Thoracic aorta (tissue), 2 donors: ENCODE data around the gene SELENOW. TPM values are rescaled to one million over a fixed set of nuclear protein-coding genes. Genes with fewer than 3 reads are reported as not detected.
"Not testable (repeated sequence)": the region's sequence is repeated elsewhere in the genome, so short reads cannot be mapped to it uniquely, and the experiment has no call there.

Experiments used
- ATAC-seq: fragments of 150-250 bp; one replicate; pipeline ENCODE4 v1.8.0; 2017; ENCODE audit warnings: low read depth; ENCODE audit not compliant: insufficient number of reproducible peaks, low FRiP score
- DNase-seq: peaks from one replicate; pipeline ENCODE4 v3.0.0-alpha.2; 2020; ENCODE audit warnings: low spot score
- H3K27ac ChIP-seq, 2 donors: fragments of 200-600 bp; sonication (generic); 1 replicate in 1 of 2; 2 replicates in 1 of 2; pipeline ENCODE4 v1.5.1; 2016; ENCODE audit warnings: mild to moderate bottlenecking in 2 of 2, moderate library complexity in 2 of 2
- H3K27me3 ChIP-seq: fragments of 200-600 bp; sonication (generic); replicated peaks from 2 replicates; pipeline ENCODE4 v1.6.0; 2016; ENCODE audit warnings: mild to moderate bottlenecking; ENCODE audit not compliant: insufficient read depth
- H3K36me3 ChIP-seq: fragments of 200-600 bp; sonication (generic); one replicate; pipeline ENCODE4 v1.5.1; 2016
- H3K4me1 ChIP-seq, 2 donors: fragments of 200-600 bp; sonication (generic); 1 replicate in 1 of 2; 2 replicates in 1 of 2; pipeline versions ENCODE4 v1.5.1 to v1.6.0; 2016; ENCODE audit warnings: low read depth in 2 of 2, mild to moderate bottlenecking in 1 of 2; ENCODE audit not compliant: control insufficient read depth in 1 of 2
- H3K4me3 ChIP-seq: fragments of 200-600 bp; sonication (generic); 2 replicates; pipeline ENCODE4 v1.5.1; 2016; ENCODE audit warnings: mild to moderate bottlenecking
- H3K9me3 ChIP-seq: fragments of 200-600 bp; sonication (generic); 2 replicates; pipeline ENCODE4 v1.5.1; 2016
- CTCF ChIP-seq: fragments of 200-600 bp; sonication (generic); IDR thresholded peaks from one replicate; pipeline ENCODE4 v1.5.1; 2019; ENCODE audit warnings: antibody characterized with exemption
- total RNA-seq, 2 donors: library from RNA; depleted of rRNA; stranded (reverse); fragments of >200 nt; gene quantifications; one replicate each; pipeline versions ENCODE4 v1.1.0 to v1.2.3, GENCODE V29; 2016

Gene SELENOW
- total RNA-seq, 2 donors from 2014 or later = 504 to 1,102 TPM

DNA sequence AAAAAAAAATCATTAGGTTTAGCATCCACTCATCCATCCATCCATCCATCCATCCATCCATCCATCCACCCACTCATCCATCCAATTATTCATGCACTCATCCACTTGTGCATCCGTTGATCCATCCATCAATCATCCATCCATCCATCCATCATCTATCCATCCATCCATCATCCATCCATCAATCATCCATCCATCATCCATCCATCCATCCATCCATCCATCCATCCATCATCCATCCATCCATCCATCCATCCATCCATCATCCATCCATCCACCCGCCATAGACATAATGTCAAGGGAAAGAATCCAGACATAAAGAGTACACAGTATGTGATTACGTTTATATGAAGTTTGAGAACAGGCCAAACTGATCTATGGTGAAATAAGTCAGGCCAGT lies 9.0 kb upstream of the SELENOW start:
- TF ChIP-seq CTCF = no peak
- Histone ChIP-seq H3K27me3 (no peaks in the 10 kb centered on the region), H3K9me3 (no peaks in the 10 kb centered on the region), H3K4me1 (no peaks in the 10 kb centered on the region), H3K36me3 (no peaks in the 10 kb centered on the region), H3K27ac (no peak overlapping the region), H3K4me3 (no peak overlapping the region)
- DNase-seq (no peak), ATAC-seq (no peak)

- H3K4me3 ChIP-seq, H3K27ac ChIP-seq, ATAC-seq, H3K27me3 ChIP-seq, DNase-seq, H3K9me3 ChIP-seq, H3K4me1 ChIP-seq, H3K36me3 ChIP-seq: not testable (repeated sequence)
Observed at GRCh38 chr19:47771291-47771690, 7.2 kb upstream of the SELENOW start.

GRCh38 chr19:47776568-47776967 lies 1.9 kb upstream of the SELENOW start:
- Histone ChIP-seq H3K27me3 (no peaks in the 10 kb centered on the region), H3K4me1 (peaks cover 13 to 26% of the 10 kb centered on the region in 2 donors), H3K4me3 (no peak overlapping the region), H3K27ac (no peak overlapping the region), H3K9me3 (no peaks in the 10 kb centered on the region), H3K36me3 (no peaks in the 10 kb centered on the region)
- DNase-seq (no peak), ATAC-seq (no peak)
- TF ChIP-seq CTCF = no peak

DNA sequence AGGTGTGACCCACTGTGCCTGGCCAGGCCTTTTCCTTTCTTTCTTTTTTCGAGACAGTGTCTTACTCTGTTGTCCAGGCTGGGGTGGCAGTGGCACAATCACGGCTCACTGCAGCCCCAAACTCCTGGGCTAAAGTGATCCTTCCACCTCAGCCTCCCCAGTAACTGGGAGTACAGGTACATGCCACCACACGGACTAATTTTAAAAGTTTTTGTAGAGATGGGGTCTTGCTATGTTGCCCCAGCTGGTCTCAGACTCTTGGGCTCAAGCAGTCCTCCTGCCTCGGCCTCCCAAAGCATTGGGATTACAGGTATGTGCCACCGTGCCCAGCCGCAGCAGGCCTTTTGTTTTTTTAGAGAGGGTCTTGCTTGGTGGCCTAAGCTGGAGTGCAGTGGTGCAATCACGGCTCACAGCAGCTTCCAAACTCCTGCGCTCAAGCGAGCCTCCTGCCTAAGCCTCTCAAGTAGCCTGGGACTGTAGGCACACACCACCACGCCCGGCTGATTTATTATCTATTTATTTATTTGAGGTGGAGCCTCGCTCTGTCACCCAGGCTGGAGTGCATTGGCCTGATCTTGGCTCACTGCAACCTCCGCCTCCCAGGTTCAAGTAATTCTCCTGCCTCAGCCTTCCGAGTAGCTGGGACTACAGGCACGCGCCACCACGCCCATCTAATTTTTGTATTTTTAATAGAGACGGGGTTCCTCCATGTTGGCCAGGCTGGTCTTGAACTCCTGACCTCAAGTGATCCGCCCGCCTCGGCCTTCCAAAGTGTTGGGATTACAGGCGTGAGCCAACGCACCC lies 1.1 kb upstream of the SELENOW start:
- peak overlapping the region; percentile 89 for H3K4me3 ChIP-seq
- H3K36me3 ChIP-seq, DNase-seq, ATAC-seq, H3K27me3 ChIP-seq, H3K9me3 ChIP-seq: not testable (repeated sequence)
- peaks cover 21 to 35% of the 10 kb centered on the region in 2 donors for H3K4me1 ChIP-seq
- peak overlapping the region; percentile 98 for H3K27ac ChIP-seq

- H3K27ac ChIP-seq = peak overlapping the region; percentile 98
- DNase-seq = no peak
- H3K36me3 ChIP-seq = peaks cover 19% of the 10 kb centered on the region
- TF ChIP-seq CTCF = no peak
- H3K4me3 ChIP-seq = peak overlapping the region; percentile 89
- H3K9me3 ChIP-seq = no peaks in the 10 kb centered on the region
- peak; percentile 12 for ATAC-seq
- H3K27me3 ChIP-seq = no peaks in the 10 kb centered on the region
- H3K4me1 ChIP-seq = peaks cover 22 to 41% of the 10 kb centered on the region in 2 donors
Observed at GRCh38 chr19:47778954-47779351, 450 bp downstream of the SELENOW start.

GRCh38 chr19:47779524-47780214 lies 1.2 kb downstream of the SELENOW start:
- Histone ChIP-seq H3K4me3 (peak overlapping the region; percentile 89), H3K27me3 (no peaks in the 10 kb centered on the region), H3K4me1 (peaks cover 22 to 41% of the 10 kb centered on the region in 2 donors), H3K9me3 (no peaks in the 10 kb centered on the region), H3K27ac (peak overlapping the region; percentile 98), H3K36me3 (peaks cover 26% of the 10 kb centered on the region)
- DNase-seq (peak; percentile 52), ATAC-seq (no peak)
- no peak for TF ChIP-seq CTCF
